Measurements from ENCODE around the gene PIP5K1B.

The PIP5K1B gene

DNA sequence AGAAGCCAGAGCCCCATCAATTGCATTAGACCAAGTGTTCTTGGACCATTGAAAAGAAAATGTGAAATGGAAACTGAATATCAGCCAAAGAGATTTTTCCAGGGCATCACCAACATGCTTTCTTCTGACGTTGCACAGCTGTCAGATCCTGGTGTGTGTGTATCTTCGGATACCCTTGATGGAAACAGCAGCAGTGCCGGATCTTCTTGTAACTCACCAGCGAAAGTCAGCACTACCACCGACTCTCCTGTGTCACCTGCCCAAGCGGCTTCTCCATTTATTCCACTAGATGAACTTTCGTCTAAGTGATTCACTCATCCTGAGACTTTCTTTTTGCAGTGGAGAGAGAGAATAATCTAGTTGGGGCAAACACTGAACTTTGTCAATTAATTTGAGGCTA lies 75.7 kb downstream of the PIP5K1B start:
- TF ChIP-seq SNAI2 (CRISPR knock-in tag; IDR thresholded peaks at IDR 0.05) (no peak), ZNF70 (CRISPR knock-in tag; IDR thresholded peaks at IDR 0.05) (no peak), TCF4 (CRISPR knock-in tag; IDR thresholded peaks at IDR 0.05; ENCODE audit: borderline replicate concordance) (no peak), TOX (CRISPR knock-in tag; IDR thresholded peaks at IDR 0.05; ENCODE audit: borderline replicate concordance) (no peak), CSDC2 (CRISPR knock-in tag; IDR thresholded peaks at IDR 0.05) (no peak), ISL1 (CRISPR knock-in tag; IDR thresholded peaks at IDR 0.05) (no peak), CREB5 (CRISPR knock-in tag; IDR thresholded peaks at IDR 0.05; ENCODE audit: low read depth) (no peak), POU6F1 (CRISPR knock-in tag; IDR thresholded peaks at IDR 0.05; ENCODE audit: borderline replicate concordance, low read depth) (no peak), GLIS3 (CRISPR knock-in tag; IDR thresholded peaks at IDR 0.05) (no peak), ZFP3 (CRISPR knock-in tag; IDR thresholded peaks at IDR 0.05) (no peak), ZC3H10 (CRISPR knock-in tag; IDR thresholded peaks at IDR 0.05) (no peak), ZNF8 (CRISPR knock-in tag; IDR thresholded peaks at IDR 0.05) (no peak), OSR1 (CRISPR knock-in tag; IDR thresholded peaks at IDR 0.05) (no peak), ZFP30 (CRISPR knock-in tag; IDR thresholded peaks at IDR 0.05) (no peak)
- TF ChIP-seq, protein P1, sequence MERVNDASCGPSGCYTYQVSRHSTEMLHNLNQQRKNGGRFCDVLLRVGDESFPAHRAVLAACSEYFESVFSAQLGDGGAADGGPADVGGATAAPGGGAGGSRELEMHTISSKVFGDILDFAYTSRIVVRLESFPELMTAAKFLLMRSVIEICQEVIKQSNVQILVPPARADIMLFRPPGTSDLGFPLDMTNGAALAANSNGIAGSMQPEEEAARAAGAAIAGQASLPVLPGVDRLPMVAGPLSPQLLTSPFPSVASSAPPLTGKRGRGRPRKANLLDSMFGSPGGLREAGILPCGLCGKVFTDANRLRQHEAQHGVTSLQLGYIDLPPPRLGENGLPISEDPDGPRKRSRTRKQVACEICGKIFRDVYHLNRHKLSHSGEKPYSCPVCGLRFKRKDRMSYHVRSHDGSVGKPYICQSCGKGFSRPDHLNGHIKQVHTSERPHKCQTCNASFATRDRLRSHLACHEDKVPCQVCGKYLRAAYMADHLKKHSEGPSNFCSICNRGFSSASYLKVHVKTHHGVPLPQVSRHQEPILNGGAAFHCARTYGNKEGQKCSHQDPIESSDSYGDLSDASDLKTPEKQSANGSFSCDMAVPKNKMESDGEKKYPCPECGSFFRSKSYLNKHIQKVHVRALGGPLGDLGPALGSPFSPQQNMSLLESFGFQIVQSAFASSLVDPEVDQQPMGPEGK (CRISPR knock-in tag; IDR thresholded peaks at IDR 0.05; ENCODE audit: borderline replicate concordance) = no peak
- TF ChIP-seq, protein P2, sequence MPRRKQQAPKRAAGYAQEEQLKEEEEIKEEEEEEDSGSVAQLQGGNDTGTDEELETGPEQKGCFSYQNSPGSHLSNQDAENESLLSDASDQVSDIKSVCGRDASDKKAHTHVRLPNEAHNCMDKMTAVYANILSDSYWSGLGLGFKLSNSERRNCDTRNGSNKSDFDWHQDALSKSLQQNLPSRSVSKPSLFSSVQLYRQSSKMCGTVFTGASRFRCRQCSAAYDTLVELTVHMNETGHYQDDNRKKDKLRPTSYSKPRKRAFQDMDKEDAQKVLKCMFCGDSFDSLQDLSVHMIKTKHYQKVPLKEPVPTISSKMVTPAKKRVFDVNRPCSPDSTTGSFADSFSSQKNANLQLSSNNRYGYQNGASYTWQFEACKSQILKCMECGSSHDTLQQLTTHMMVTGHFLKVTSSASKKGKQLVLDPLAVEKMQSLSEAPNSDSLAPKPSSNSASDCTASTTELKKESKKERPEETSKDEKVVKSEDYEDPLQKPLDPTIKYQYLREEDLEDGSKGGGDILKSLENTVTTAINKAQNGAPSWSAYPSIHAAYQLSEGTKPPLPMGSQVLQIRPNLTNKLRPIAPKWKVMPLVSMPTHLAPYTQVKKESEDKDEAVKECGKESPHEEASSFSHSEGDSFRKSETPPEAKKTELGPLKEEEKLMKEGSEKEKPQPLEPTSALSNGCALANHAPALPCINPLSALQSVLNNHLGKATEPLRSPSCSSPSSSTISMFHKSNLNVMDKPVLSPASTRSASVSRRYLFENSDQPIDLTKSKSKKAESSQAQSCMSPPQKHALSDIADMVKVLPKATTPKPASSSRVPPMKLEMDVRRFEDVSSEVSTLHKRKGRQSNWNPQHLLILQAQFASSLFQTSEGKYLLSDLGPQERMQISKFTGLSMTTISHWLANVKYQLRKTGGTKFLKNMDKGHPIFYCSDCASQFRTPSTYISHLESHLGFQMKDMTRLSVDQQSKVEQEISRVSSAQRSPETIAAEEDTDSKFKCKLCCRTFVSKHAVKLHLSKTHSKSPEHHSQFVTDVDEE (CRISPR knock-in tag; IDR thresholded peaks at IDR 0.05) = no peak
- no peak for ATAC-seq

DNA sequence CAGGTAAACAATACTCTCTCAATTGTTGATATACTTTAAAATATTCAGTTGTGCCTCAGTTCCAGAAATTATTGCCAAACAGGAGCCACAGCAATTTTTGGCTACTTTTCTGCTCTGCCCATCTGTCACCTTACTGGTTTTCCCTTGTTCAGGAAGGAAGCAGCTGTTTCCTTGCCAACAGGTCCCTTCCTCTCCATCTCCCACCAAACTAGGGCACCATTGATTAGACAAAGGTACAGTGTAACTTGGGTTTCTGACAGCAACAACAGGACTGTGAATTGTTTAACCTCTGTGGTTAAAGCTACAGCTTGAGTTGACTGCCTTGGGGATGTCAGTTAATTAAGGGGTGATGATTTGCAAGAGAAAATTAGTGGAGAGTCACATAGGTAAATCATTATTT lies 76.9 kb downstream of the PIP5K1B start:
- ATAC-seq = no peak
- no peak for TF ChIP-seq RARB (CRISPR knock-in tag; IDR thresholded peaks at IDR 0.05)
- TF ChIP-seq CREB5 (CRISPR knock-in tag; IDR thresholded peaks at IDR 0.05; ENCODE audit: low read depth) = no peak
- TF ChIP-seq GLIS3 (CRISPR knock-in tag; IDR thresholded peaks at IDR 0.05) = no peak
- TF ChIP-seq ZNF565 (CRISPR knock-in tag; conservative IDR thresholded peaks at IDR 0.05; ENCODE audit: low read depth) = no peak

DNA sequence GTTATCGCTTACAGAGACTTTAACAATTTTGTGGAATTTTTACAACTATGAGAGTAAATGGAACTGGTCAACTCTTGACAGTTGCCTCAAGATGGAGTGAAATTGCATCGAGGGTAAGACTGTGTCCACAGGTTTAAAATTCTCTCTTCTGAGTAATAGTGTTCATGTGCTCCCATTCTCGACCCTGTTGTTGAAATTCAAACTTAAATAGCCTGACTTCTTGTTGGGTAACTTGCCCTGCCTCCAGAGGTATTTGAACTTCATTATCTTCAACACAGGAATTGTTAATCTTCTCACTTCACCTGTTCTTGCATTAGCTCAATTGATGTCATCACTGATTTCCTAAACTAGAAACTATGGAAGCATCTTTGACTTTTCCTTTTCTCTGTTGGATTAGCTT lies 77.5 kb downstream of the PIP5K1B start:
- TF ChIP-seq ZNF8 (CRISPR knock-in tag; IDR thresholded peaks at IDR 0.05) = no peak
- TF ChIP-seq POU6F1 (CRISPR knock-in tag; IDR thresholded peaks at IDR 0.05; ENCODE audit: borderline replicate concordance, low read depth) = no peak
- TF ChIP-seq RARB (CRISPR knock-in tag; IDR thresholded peaks at IDR 0.05) = no peak
- no peak for TF ChIP-seq ZNF565 (CRISPR knock-in tag; conservative IDR thresholded peaks at IDR 0.05; ENCODE audit: low read depth)
- TF ChIP-seq SNAI2 (CRISPR knock-in tag; IDR thresholded peaks at IDR 0.05) = no peak
- no peak for TF ChIP-seq ZFP30 (CRISPR knock-in tag; IDR thresholded peaks at IDR 0.05)
- TF ChIP-seq CREB5 (CRISPR knock-in tag; IDR thresholded peaks at IDR 0.05; ENCODE audit: low read depth) = no peak
- no peak for TF ChIP-seq ZFP3 (CRISPR knock-in tag; IDR thresholded peaks at IDR 0.05)
- no peak for TF ChIP-seq TCF4 (CRISPR knock-in tag; IDR thresholded peaks at IDR 0.05; ENCODE audit: borderline replicate concordance)
- TF ChIP-seq CSDC2 (CRISPR knock-in tag; IDR thresholded peaks at IDR 0.05) = no peak
- no peak for TF ChIP-seq ARNTL (CRISPR knock-in tag; IDR thresholded peaks at IDR 0.05; ENCODE audit: borderline replicate concordance, low read depth)
- no peak for TF ChIP-seq GLIS3 (CRISPR knock-in tag; IDR thresholded peaks at IDR 0.05)
- no peak for TF ChIP-seq BACH2 (CRISPR knock-in tag; IDR thresholded peaks at IDR 0.05; ENCODE audit: borderline replicate concordance)
- TF ChIP-seq, protein P2 (CRISPR knock-in tag; IDR thresholded peaks at IDR 0.05) = no peak
- no peak for TF ChIP-seq ISL1 (CRISPR knock-in tag; IDR thresholded peaks at IDR 0.05)
- no peak for TF ChIP-seq TOX (CRISPR knock-in tag; IDR thresholded peaks at IDR 0.05; ENCODE audit: borderline replicate concordance)
- ATAC-seq = no peak

Data from SK-N-SH treated with all-trans-retinoic acid at 6 μM for 48 hours (cell line).